HepG2 (cell line): ENCODE results near the gene SSU72. TPM values are rescaled to one million over a fixed set of nuclear protein-coding genes. Genes with fewer than 3 reads are reported as not detected.
"Not testable (repeated sequence)": the region's sequence is repeated elsewhere in the genome, so short reads cannot be mapped to it uniquely, and the experiment has no call there.

Experiments used
- ATAC-seq: fragments of 200-7000 bp; cut with Tn5 transposase; 3 replicates; pipeline ENCODE4 v1.9.1; 2020; ENCODE audit warnings: mild to moderate bottlenecking, moderate library complexity
- BruUV-seq: library from RNA; stranded (reverse); fragments of 400-500 nt; replicated peaks from 2 replicates; lab custom pipeline; 2021; lab: Mats Ljungman, UMichigan
- CTCF ChIA-PET: fragments of 300-600 bp; formaldehyde crosslinking; extraction: SDS; loops from one replicate; lab custom pipeline; 2021; ENCODE audit warnings: low total read pairs, inconsistent platforms, low intra/inter-chr PET ratio; lab: Yijun Ruan, JAX
- POLR2A ChIA-PET: fragments of 350-600 bp; sonication (Branson Sonifier 250); formaldehyde crosslinking; loops from one replicate; lab custom pipeline; 2020; ENCODE audit warnings: antibody characterized with exemption, inconsistent platforms; lab: Yijun Ruan, JAX
- DNase-seq: peaks from one replicate; pipeline ENCODE4 v3.0.0-alpha.2; 2015; ENCODE audit warnings: low spot score
- FAIRE-seq: peaks from 3 replicates; lab custom pipeline; 2011; peaks lifted over from hg19 to GRCh38; lab: Jason Lieb, UNC
- H2AFZ ChIP-seq: one replicate; pipeline ENCODE4 v1.6.1; 2011; ENCODE audit warnings: low read length, inconsistent platforms
- H3K27ac ChIP-seq: fragments of 300-600 bp; 3 replicates; pipeline ENCODE4 v1.8.0; 2011; ENCODE audit warnings: mixed run types, mild to moderate bottlenecking, mixed read lengths, low read length, inconsistent platforms; ENCODE audit not compliant: insufficient read depth; ENCODE audit errors: extremely low read length
- H3K27me3 ChIP-seq, 2 experiments: fragments of 200-600 bp in 1 of 2; 2 replicates in 1 of 2; 3 replicates in 1 of 2; pipeline versions ENCODE4 v1.6.0 to v1.8.0; 2011; ENCODE audit warnings: low read length in 2 of 2, mild to moderate bottlenecking in 2 of 2, moderate library complexity in 2 of 2, inconsistent platforms in 1 of 2; ENCODE audit not compliant: insufficient read depth in 2 of 2, control insufficient read depth in 1 of 2
- H3K36me3 ChIP-seq, 2 experiments: fragments of 200-600 bp in 1 of 2; replicated peaks in 1 of 2; 2 replicates in 1 of 2; 3 replicates in 1 of 2; pipeline versions ENCODE4 v1.5.1 to v1.8.0; 2011; ENCODE audit warnings: low read length in 2 of 2, inconsistent platforms in 1 of 2; ENCODE audit not compliant: insufficient read depth in 2 of 2, control insufficient read depth in 1 of 2
- H3K4me1 ChIP-seq: 2 replicates; pipeline ENCODE4 v1.5.1; 2012; ENCODE audit warnings: low read length, inconsistent platforms; ENCODE audit not compliant: insufficient read depth
- H3K4me2 ChIP-seq: 2 replicates; pipeline ENCODE4 v1.6.0; 2011; ENCODE audit warnings: low read depth, low read length, inconsistent platforms
- H3K4me3 ChIP-seq, 3 experiments: fragments of 200-600 bp in 1 of 3; sonication (generic), shearing (Covaris generic) in 1 of 3; replicated peaks in 1 of 3; 2 replicates each; pipeline ENCODE4 v1.5.1; 2011 to 2016; ENCODE audit warnings: low read length in 3 of 3, inconsistent platforms in 2 of 3, low read depth in 2 of 3, mild to moderate bottlenecking in 2 of 3, control low read depth in 1 of 3, mixed read lengths in 1 of 3; ENCODE audit not compliant: insufficient read depth in 1 of 3
- H3K79me2 ChIP-seq: one replicate; pipeline ENCODE4 v1.6.1; 2011; ENCODE audit warnings: low read length, inconsistent platforms; ENCODE audit not compliant: insufficient read depth
- H3K9ac ChIP-seq: 2 replicates; pipeline ENCODE4 v1.6.0; 2011; ENCODE audit warnings: mild to moderate bottlenecking, low read depth, low read length, inconsistent platforms; ENCODE audit not compliant: insufficient read depth
- H3K9me3 ChIP-seq: 2 replicates; pipeline ENCODE4 v1.5.1; 2012; ENCODE audit warnings: mild to moderate bottlenecking, low read length
- H4K20me1 ChIP-seq: 2 replicates; pipeline ENCODE4 v1.6.0; 2011; ENCODE audit warnings: inconsistent platforms, mild to moderate bottlenecking, low read length, moderate library complexity; ENCODE audit not compliant: insufficient read depth
- EP300 ChIP-seq, 3 experiments: sonication (generic) in 1 of 3; formaldehyde crosslinking in 1 of 3; IDR thresholded peaks; 2 replicates each; pipeline versions ENCODE4 v1.5.1 to v1.6.1; 2011 to 2020; ENCODE audit warnings: low read depth in 2 of 3, low read length in 2 of 3, borderline replicate concordance in 1 of 3, improper control_type of control experiment in 1 of 3, mild to moderate bottlenecking in 1 of 3, missing genetic modification reagents in 1 of 3, moderate library complexity in 1 of 3
- RBFOX2 ChIP-seq: fragments of 200-400 bp; formaldehyde crosslinking; IDR thresholded peaks from 2 replicates; pipeline ENCODE4 v1.6.1; 2017; ENCODE audit warnings: low read depth, mild to moderate bottlenecking, low read length
- WGBS: methylation state at CpG from one replicate; pipeline ENCODE4 v1.1.6; 2017; ENCODE audit warnings: low lambda C conversion rate; 5-methylcytosine and 5-hydroxymethylcytosine counted together
- in situ Hi-C: cut with HindIII; loops from 2 replicates; pipeline ENCODE4 v1.10.0; 2017; ENCODE audit warnings: low pct_unique_long_range_greater_than_20kb; ENCODE audit not compliant: extremely low pct_ligation_motif_present
- intact Hi-C: fragments of 100-400 bp; cut with micrococcal nuclease; formaldehyde crosslinking; loops from one replicate; pipeline ENCODE4 v1.10.0; 2022; ENCODE audit not compliant: unreplicated experiment
- polyA plus RNA-seq, 8 experiments: library from polyadenylated mRNA; depleted of rRNA in 3 of 8; stranded (reverse) in 7 of 8; unstranded in 1 of 8; fragments of >200 nt; fragmentation: Illumina TruSeq in 4 of 8; extraction: Trizol in 4 of 8; gene quantifications; 2 replicates each; pipeline versions ENCODE4 v1.2.1 to v1.2.3, GENCODE V29; 2011 to 2016; ENCODE audit warnings: low read depth in 4 of 8, missing spikeins in 1 of 8, mixed read lengths in 1 of 8; ENCODE audit not compliant: insufficient read depth in 1 of 8
- total RNA-seq, 5 experiments: library from RNA; depleted of rRNA; stranded (reverse); fragments of >200 nt; fragmentation: Illumina TruSeq; extraction: Trizol; gene quantifications; 2 replicates each; pipeline ENCODE4 v1.2.3, GENCODE V29; 2016; ENCODE audit warnings: low read depth in 1 of 5

The SSU72 gene
- total and polyA plus RNA-seq, 2 of the 13 experiments (the other 11 are each of a cell fraction or from before 2014, with no cell fraction given): 42.8 to 67.1 TPM

DNA sequence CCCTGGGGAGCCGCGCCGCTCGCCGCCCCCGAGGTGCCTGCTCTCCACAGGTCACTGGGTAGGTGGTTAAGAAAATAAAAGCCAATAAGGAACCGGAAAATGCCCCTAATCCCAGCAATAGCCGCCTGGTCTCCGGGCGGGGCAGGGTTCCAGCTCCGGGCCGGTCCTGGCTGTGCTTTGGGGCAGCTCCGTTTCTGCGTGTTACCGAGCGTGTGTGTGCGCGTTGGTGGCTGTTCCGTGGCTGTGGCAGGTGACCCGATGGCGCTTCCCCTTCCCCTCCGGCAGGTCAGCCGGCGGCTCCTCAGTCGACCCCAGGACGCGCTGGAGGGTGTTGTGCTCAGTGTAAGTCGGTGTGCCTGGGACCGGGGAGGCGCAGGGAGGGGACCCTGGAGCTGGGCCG, 51.4 kb downstream of the SSU72 start:
- in situ Hi-C loops, CTCF ChIA-PET, ATAC-seq, BruUV-seq, DNase-seq, H3K27me3 ChIP-seq, H4K20me1 ChIP-seq, H3K9ac ChIP-seq, H2AFZ ChIP-seq, intact Hi-C loops, POLR2A ChIA-PET, H3K79me2 ChIP-seq, H3K4me3 ChIP-seq, H3K9me3 ChIP-seq, H3K4me1 ChIP-seq, FAIRE-seq, H3K4me2 ChIP-seq, H3K27ac ChIP-seq: not testable (repeated sequence)
- 100% methylated on average over 2 of the region's 31 CpGs for WGBS
- H3K36me3 ChIP-seq: peaks cover 14 to 28% of the 10 kb centered on the region in 2 experiments; a peak in 4 of 5 replicates
- TF ChIP-seq RBFOX2: 0 out of 2 replicates have a peak, but pooled peaks have one; percentile 44

DNA sequence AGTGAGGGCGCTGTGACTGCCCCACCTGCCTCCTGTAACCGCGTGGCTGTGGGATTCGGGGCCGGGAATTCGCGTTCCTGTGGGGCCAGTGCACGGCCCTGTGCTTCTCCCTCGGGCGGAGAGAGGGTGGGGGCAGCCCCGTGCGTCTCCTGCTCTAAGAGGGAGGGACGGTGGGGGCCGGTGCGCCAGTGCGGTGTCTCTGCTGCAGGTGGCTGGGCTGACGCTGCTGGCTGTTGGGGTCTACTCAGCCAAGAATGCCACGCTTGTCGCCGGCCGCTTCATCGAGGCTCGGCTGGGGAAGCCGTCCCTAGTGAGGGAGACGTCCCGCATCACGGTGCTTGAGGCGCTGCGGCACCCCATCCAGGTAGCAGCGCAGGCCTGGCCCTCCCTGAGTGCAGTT, 52.1 kb downstream of the SSU72 start:
- H2AFZ ChIP-seq, H3K79me2 ChIP-seq, in situ Hi-C loops, DNase-seq, H3K27ac ChIP-seq, H3K9ac ChIP-seq, POLR2A ChIA-PET, FAIRE-seq, BruUV-seq, H3K9me3 ChIP-seq, ATAC-seq, H3K4me1 ChIP-seq, CTCF ChIA-PET, H3K27me3 ChIP-seq, H3K4me2 ChIP-seq, H4K20me1 ChIP-seq, intact Hi-C loops, H3K4me3 ChIP-seq: not testable (repeated sequence)
- 99% methylated on average over 16 of the region's 30 CpGs for WGBS
- H3K36me3 ChIP-seq: peaks cover 14 to 32% of the 10 kb centered on the region in 2 experiments; a peak in 4 of 5 replicates

DNA sequence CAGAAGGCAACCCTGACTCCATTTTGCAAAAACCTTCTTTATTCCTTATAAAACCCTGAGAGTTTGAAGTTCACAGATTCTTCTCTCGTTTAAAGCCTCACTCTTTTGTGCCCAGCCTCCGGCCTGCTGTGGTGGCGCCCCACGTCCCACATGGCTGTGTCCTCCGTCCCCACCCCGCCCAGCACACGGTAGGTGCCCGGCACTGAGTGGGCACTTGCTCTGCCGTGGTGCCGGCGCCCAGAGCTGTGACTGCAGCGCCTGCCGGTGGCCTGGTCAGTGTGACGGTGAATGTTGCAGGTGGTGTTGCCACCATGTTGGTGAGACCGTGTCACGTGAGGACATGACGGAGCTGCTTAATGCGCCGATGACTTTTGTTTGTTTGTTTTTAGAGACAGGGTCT, 53.3 kb downstream of the SSU72 start:
- FAIRE-seq (no peak), DNase-seq (no peak), ATAC-seq (no peak)
- intact Hi-C loops: no loop called here
- no peaks in the 10 kb centered on the region for H4K20me1 ChIP-seq
- H3K4me2 ChIP-seq: no peak overlapping the region
- H3K79me2 ChIP-seq: no peaks in the 10 kb centered on the region
- BruUV-seq: no TSS peak
- H2AFZ ChIP-seq: no peak overlapping the region
- H3K9me3 ChIP-seq: no peaks in the 10 kb centered on the region
- no peak overlapping the region for H3K4me3 ChIP-seq
- H3K4me1 ChIP-seq: no peaks in the 10 kb centered on the region
- CTCF ChIA-PET: no interaction called here
- H3K36me3 ChIP-seq: peaks cover 11 to 33% of the 10 kb centered on the region in 2 experiments; a peak in 4 of 5 replicates
- 96% methylated on average over 14 of the region's 19 CpGs for WGBS
- in situ Hi-C loops: no loop called here
- H3K9ac ChIP-seq: no peak overlapping the region
- no peaks in the 10 kb centered on the region for H3K27me3 ChIP-seq
- TF ChIP-seq RBFOX2 (0 out of 2 replicates have a peak, but pooled peaks have one; percentile 21), EP300 (IDR thresholded peaks at IDR 0.05; ENCODE audit: low read depth in 2 of 2, low read length in 2 of 2) (no peak), EP300 (CRISPR knock-in tag; IDR thresholded peaks at IDR 0.05; ENCODE audit: borderline replicate concordance) (no peak)
- no peak overlapping the region for H3K27ac ChIP-seq
- POLR2A ChIA-PET: no interaction called here
